ENCODE measurements around the gene RND2.

Gene RND2

DNA sequence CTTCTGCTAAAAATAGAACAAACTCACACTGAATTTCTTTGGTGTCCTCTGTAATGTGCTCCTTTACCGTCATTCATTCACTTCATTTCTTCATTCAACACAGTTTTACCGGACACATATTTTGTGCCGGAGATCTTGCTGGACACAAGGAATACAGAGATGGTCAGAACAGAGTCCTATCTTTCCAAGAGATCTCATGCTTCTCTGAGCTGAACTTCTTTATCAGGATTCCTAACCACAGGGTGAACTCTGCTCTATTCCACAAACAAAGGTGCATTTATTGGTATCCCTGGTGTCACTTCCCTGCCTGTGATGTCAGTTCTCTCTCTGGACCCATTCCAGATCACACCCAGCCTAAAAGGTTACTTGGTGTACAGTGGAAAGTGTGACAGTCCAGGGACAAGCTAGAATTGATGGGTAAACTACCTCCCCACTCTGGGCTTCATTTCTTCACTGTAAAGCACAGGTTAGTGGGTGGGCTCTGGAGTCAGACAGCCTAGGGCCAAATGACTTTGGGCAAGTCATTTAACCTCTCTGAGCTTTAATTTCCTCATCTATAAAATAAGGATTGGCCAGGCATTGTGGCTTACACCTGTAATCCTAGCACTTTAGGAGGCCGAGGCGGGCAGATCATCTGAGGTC, 14.2 kb upstream of the RND2 start:
- no peak for DNase-seq (ENCODE audit: low read depth)
- TF ChIP-seq, protein P1, sequence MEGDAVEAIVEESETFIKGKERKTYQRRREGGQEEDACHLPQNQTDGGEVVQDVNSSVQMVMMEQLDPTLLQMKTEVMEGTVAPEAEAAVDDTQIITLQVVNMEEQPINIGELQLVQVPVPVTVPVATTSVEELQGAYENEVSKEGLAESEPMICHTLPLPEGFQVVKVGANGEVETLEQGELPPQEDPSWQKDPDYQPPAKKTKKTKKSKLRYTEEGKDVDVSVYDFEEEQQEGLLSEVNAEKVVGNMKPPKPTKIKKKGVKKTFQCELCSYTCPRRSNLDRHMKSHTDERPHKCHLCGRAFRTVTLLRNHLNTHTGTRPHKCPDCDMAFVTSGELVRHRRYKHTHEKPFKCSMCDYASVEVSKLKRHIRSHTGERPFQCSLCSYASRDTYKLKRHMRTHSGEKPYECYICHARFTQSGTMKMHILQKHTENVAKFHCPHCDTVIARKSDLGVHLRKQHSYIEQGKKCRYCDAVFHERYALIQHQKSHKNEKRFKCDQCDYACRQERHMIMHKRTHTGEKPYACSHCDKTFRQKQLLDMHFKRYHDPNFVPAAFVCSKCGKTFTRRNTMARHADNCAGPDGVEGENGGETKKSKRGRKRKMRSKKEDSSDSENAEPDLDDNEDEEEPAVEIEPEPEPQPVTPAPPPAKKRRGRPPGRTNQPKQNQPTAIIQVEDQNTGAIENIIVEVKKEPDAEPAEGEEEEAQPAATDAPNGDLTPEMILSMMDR (IDR thresholded peaks at IDR 0.05; ENCODE audit: low read depth, low read length, missing control alignments): no peak
- in situ Hi-C loops (cut with HindIII; ENCODE audit: low sequenced_read_pairs): no loop called here

DNA sequence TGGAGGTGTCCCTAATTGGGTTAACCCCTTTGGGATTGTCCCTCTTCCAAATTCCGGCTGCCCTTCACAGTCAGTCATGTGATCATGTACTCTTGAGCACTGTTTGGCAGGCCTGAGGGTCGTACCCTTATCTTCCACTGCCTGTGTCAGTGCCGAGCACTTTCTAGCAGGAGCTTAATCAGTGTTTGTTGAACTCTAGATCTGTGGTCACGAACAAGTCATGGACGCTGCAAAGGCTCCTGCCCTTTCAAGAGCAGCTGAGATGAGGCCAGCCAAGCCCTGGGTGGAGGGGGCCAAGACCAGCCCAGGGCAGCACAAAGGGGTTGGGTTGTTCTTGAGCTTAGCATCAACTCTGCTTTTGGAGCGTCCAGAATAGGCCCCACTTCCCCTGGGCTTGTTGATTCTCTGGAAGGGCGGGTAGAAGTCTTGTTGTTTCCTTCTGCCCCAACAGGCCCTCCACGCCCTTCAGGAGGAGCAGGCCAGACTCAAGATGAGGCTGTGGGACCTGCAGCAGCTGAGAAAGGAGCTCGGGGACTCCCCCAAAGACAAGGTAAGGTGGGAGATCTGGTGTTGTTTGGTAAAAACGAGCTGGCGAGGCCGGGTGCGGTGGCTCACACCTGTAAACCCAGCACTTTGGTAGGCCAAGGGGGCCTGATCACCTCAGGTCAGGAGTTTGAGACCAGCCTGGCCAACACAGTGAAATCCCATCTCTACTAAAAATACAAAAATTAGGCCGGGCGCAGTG, 13.1 kb upstream of the RND2 start:
- no peak for DNase-seq (ENCODE audit: low read depth)
- in situ Hi-C loops (cut with HindIII; ENCODE audit: low sequenced_read_pairs): no loop called here
- TF ChIP-seq, protein P1 (IDR thresholded peaks at IDR 0.05; ENCODE audit: low read depth, low read length, missing control alignments): no peak
- H3K4me3 ChIP-seq (ENCODE audit: low read depth, low read length): no peak overlapping the region

More for the DNA sequence above, 14.2 kb upstream of the RND2 start:
- no peak overlapping the region for H3K4me3 ChIP-seq (ENCODE audit: low read depth, low read length)

DNA sequence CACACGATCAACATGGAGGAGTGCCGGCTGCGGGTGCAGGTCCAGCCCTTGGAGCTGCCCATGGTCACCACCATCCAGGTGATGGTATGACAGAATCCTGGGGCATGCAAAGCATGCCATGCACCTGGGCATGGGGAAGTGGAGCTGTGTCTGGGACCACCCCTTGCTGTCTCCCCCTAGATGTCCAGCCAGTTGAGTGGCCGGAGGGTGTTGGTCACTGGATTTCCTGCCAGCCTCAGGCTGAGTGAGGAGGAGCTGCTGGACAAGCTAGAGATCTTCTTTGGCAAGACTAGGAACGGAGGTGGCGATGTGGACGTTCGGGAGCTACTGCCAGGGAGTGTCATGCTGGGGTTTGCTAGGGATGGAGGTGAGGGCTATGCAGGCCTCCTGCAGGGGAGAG, 11.7 kb upstream of the RND2 start:
- TF ChIP-seq, protein P1 (IDR thresholded peaks at IDR 0.05; ENCODE audit: low read depth, low read length, missing control alignments): no peak
- in situ Hi-C loops (cut with HindIII; ENCODE audit: low sequenced_read_pairs): no loop called here
- no peak for DNase-seq (ENCODE audit: low read depth)
- no peak overlapping the region for H3K4me3 ChIP-seq (ENCODE audit: low read depth, low read length)

DNA sequence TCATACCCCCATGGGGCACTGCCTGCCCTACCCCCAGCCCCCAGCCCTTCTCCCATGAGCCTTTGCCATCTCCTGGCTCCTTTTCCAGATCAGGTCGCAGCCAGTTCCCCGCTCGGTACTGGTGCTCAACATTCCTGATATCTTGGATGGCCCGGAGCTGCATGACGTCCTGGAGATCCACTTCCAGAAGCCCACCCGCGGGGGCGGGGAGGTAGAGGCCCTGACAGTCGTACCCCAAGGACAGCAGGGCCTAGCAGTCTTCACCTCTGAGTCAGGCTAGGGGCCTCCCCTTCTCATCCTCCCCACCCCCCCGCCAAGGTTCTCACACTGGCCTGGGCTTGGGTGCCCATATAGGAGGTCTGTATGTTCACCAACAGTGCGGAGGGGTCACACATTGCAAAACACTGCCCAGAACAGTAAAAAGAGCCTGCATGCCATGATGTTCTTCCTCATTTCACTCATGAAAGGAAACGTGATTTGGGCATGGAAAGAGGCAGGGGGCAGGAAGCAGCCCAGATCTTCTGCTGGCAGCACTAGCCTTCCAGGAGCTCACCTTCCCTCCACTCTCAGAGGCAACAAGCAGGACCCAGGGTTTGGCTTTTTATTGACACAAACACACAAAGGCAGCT, 10.9 kb upstream of the RND2 start:
- no peak overlapping the region for H3K4me3 ChIP-seq (ENCODE audit: low read depth, low read length)
- in situ Hi-C loops (cut with HindIII; ENCODE audit: low sequenced_read_pairs): no loop called here
- TF ChIP-seq, protein P1 (IDR thresholded peaks at IDR 0.05; ENCODE audit: low read depth, low read length, missing control alignments): no peak

DNA sequence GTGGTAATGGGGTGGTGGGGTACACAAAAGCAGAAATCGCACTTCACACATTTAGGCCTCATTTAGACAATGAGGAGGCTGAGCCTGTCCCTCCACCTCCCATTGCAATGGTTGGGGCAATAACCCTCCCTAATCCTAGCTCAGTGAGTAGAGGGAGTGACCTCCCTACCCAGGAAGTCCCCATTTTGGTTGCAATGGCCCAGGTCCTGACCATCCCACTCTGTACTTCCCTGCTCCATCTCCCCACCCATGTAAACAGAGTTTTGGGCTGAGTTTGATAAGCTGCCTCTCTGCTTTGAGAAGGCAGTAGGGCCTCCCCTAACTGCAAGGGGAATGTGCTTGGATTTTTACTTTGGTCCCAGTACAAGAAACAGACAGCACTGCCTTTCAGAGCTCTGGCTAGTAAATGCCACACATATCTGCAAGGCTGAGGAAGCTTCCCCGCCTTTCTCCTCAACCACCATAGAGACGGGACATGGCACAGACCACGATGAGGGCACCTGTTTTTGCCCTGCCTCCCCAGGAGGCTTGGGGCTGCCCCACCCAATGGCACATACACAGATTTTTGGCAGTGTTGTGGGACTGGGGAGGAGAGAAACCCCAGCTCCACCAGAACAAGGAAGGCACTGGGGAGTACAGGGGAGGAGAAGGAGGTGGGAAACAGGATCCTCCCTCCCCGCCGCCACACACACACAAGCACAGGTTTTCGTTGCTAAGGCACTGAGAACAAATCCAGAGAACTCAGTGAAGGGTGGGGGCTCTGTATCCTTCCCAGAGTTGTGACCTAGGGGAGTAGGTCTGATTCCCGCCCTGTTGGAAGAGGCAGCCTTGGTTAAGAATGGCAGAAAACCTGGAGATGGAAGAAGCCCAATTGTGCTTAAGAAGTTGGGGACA, 10.1 kb upstream of the RND2 start:
- no peak for DNase-seq (ENCODE audit: low read depth)
- in situ Hi-C loops (cut with HindIII; ENCODE audit: low sequenced_read_pairs): loop anchor here (5.0 kb wide), 1 partner anchor 38 kb away; no protein-coding TSS in a partner anchor
- TF ChIP-seq, protein P1 (IDR thresholded peaks at IDR 0.05; ENCODE audit: low read depth, low read length, missing control alignments): no peak
- H3K4me3 ChIP-seq (ENCODE audit: low read depth, low read length): no peak overlapping the region

More for the DNA sequence above, 10.9 kb upstream of the RND2 start:
- DNase-seq (ENCODE audit: low read depth): no peak

DNA sequence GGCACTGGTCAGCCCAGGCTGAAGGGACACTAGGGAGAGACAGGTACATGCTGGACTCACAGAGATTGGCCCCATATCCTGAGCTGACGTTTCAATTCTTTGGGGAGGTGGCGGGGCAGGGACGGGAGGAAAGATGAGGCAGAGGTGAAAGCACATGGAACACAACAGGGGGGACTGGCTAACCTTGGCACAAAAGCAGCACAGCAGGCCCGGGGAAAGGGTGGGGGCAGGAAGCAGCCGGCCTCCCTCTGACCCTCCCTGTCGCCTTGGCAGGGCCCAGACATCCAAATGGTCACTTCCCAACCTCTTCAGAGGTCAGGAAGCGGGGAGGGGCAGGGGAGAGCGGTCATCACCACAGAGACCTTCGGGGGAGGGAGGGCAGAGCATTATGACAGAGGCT, 9.5 kb upstream of the RND2 start:
- in situ Hi-C loops (cut with HindIII; ENCODE audit: low sequenced_read_pairs): loop anchor here (5.0 kb wide), 1 partner anchor 38 kb away; no protein-coding TSS in a partner anchor
- TF ChIP-seq, protein P1 (IDR thresholded peaks at IDR 0.05; ENCODE audit: low read depth, low read length, missing control alignments): no peak
- DNase-seq (ENCODE audit: low read depth): no peak
- H3K4me3 ChIP-seq (ENCODE audit: low read depth, low read length): no peak overlapping the region

Measured in astrocyte of the cerebellum (primary cell).